Parathyroid adenoma (tissue), 2 donors: ENCODE data around the gene KRT1.

Experiments
- H2AFZ ChIP-seq: fragments of 300-600 bp; sonication (generic); one replicate; pipeline ENCODE4 v1.7.0; 2017; ENCODE audit warnings: antibody characterized with exemption, mild to moderate bottlenecking
- H3K27ac ChIP-seq: fragments of 300-600 bp; sonication (generic); one replicate; pipeline ENCODE4 v1.7.0; 2017
- H3K27me3 ChIP-seq: fragments of 300-600 bp; sonication (generic); one replicate; pipeline ENCODE4 v1.7.0; 2017; ENCODE audit warnings: low read length; ENCODE audit not compliant: control insufficient read depth, insufficient read depth
- H3K36me3 ChIP-seq: fragments of 300-600 bp; sonication (generic); one replicate; pipeline ENCODE4 v1.7.0; 2017; ENCODE audit warnings: low read length; ENCODE audit not compliant: control insufficient read depth, insufficient read depth
- H3K4me1 ChIP-seq: fragments of 300-600 bp; sonication (generic); one replicate; pipeline ENCODE4 v1.7.0; 2017; ENCODE audit warnings: control low read depth
- H3K4me2 ChIP-seq: fragments of 300-600 bp; sonication (generic); one replicate; pipeline ENCODE4 v1.7.0; 2017; ENCODE audit warnings: low read length
- H3K4me3 ChIP-seq: fragments of 300-600 bp; sonication (generic); one replicate; pipeline ENCODE4 v1.7.0; 2017; ENCODE audit warnings: low read depth, low read length
- H3K79me2 ChIP-seq: fragments of 300-600 bp; sonication (generic); one replicate; pipeline ENCODE4 v1.7.0; 2017; ENCODE audit warnings: control low read depth
- H3K9ac ChIP-seq: fragments of 300-600 bp; sonication (generic); one replicate; pipeline ENCODE4 v1.7.0; 2017; ENCODE audit warnings: mild to moderate bottlenecking
- H3K9me3 ChIP-seq: fragments of 300-600 bp; sonication (generic); one replicate; pipeline ENCODE4 v1.7.0; 2017; ENCODE audit warnings: low read length; ENCODE audit not compliant: control insufficient read depth
- CTCF ChIP-seq: fragments of 300-600 bp; sonication (generic); IDR thresholded peaks from one replicate; pipeline ENCODE4 v1.7.0; 2017; ENCODE audit warnings: antibody characterized with exemption, mild to moderate bottlenecking
- donor health status: primary hyperparathyroidism.

KRT1 gene

GRCh38 chr12:52680363-52680762, at the start of gene KRT1:
KRT1 (minus strand) TSS chr12:52680407; CDS start chr12:52680348, 59 bp downstream.
- Histone ChIP-seq H2AFZ (no peak within 1 kb of the TSS), H3K4me2 (no peak within 1 kb of the TSS), H3K4me3 (no peak within 1 kb of the TSS), H3K36me3 (no peaks in the 10 kb centered on the region), H3K9ac (no peak within 1 kb of the TSS), H3K27me3 (no peaks in the 10 kb centered on the region), H3K9me3 (no peaks in the 10 kb centered on the region), H3K4me1 (no peaks in the 10 kb centered on the region), H3K27ac (no peak within 1 kb of the TSS), H3K79me2 (no peaks in the 10 kb centered on the region)
- no peak for TF ChIP-seq CTCF

- H2AFZ ChIP-seq = no peak overlapping the region
- no peak overlapping the region for H3K27ac ChIP-seq
- H3K9me3 ChIP-seq = no peaks in the 10 kb centered on the region
- no peaks in the 10 kb centered on the region for H3K27me3 ChIP-seq
- no peaks in the 10 kb centered on the region for H3K79me2 ChIP-seq
- no peaks in the 10 kb centered on the region for H3K36me3 ChIP-seq
- H3K4me1 ChIP-seq = no peaks in the 10 kb centered on the region
- TF ChIP-seq CTCF = no peak
- H3K9ac ChIP-seq = no peak overlapping the region
- H3K4me2 ChIP-seq = no peak overlapping the region
- H3K4me3 ChIP-seq = no peak overlapping the region
Measured at GRCh38 chr12:52729147-52729546, 48.9 kb upstream of the KRT1 start.

GRCh38 chr12:52728374-52728773, 48.2 kb upstream of the KRT1 start:
- H3K27ac ChIP-seq = no peak overlapping the region
- H2AFZ ChIP-seq = no peak overlapping the region
- no peaks in the 10 kb centered on the region for H3K4me1 ChIP-seq
- TF ChIP-seq CTCF = no peak
- H3K9me3 ChIP-seq = no peaks in the 10 kb centered on the region
- H3K4me3 ChIP-seq = no peak overlapping the region
- H3K27me3 ChIP-seq = no peaks in the 10 kb centered on the region
- no peak overlapping the region for H3K9ac ChIP-seq
- no peak overlapping the region for H3K4me2 ChIP-seq
- H3K79me2 ChIP-seq = no peaks in the 10 kb centered on the region
- no peaks in the 10 kb centered on the region for H3K36me3 ChIP-seq

GRCh38 chr12:52727037-52727436, 46.8 kb upstream of the KRT1 start:
- no peak overlapping the region for H3K27ac ChIP-seq
- H3K4me3 ChIP-seq = no peak overlapping the region
- H3K9ac ChIP-seq = no peak overlapping the region
- no peaks in the 10 kb centered on the region for H3K4me1 ChIP-seq
- no peaks in the 10 kb centered on the region for H3K36me3 ChIP-seq
- H3K9me3 ChIP-seq = no peaks in the 10 kb centered on the region
- H3K27me3 ChIP-seq = no peaks in the 10 kb centered on the region
- no peaks in the 10 kb centered on the region for H3K79me2 ChIP-seq
- H3K4me2 ChIP-seq = no peak overlapping the region
- H2AFZ ChIP-seq = no peak overlapping the region
- no peak for TF ChIP-seq CTCF

- Histone ChIP-seq H3K36me3 (no peaks in the 10 kb centered on the region), H3K9ac (no peak overlapping the region), H2AFZ (no peak overlapping the region), H3K4me2 (no peak overlapping the region), H3K27me3 (no peaks in the 10 kb centered on the region), H3K79me2 (no peaks in the 10 kb centered on the region), H3K4me3 (no peak overlapping the region), H3K4me1 (no peaks in the 10 kb centered on the region), H3K9me3 (no peaks in the 10 kb centered on the region), H3K27ac (no peak overlapping the region)
- no peak for TF ChIP-seq CTCF
Measured at GRCh38 chr12:52726451-52726850, 46.2 kb upstream of the KRT1 start.
